ENCODE data around the gene RIPPLY3. TPM values are rescaled to one million over a fixed set of nuclear protein-coding genes. Genes with fewer than 3 reads are reported as not detected.

RIPPLY3 gene
- total RNA-seq, 2 experiments from 2014 or later, result not detected

GRCh38 chr21:37009740-37010341 is 3.3 kb downstream of the RIPPLY3 start:
- no TSS peak for BruUV-seq (replicated peaks)
- intact Hi-C loops (cut with micrococcal nuclease; ENCODE audit: unreplicated experiment), result no loop called here
- H2AFZ ChIP-seq (ENCODE audit: low read length), result peak overlapping the region; percentile 52; the same call in 1 of the 2 replicates
- DNase-seq (ENCODE audit: low spot score), result peak; percentile 57
- no peaks in the 10 kb centered on the region for H3K79me2 ChIP-seq (ENCODE audit: insufficient read depth, low read depth, low read length)
- no peaks in the 10 kb centered on the region for H3K36me3 ChIP-seq (ENCODE audit: insufficient read depth, low read length)
- H3K4me1 ChIP-seq (ENCODE audit: insufficient read depth, low read length, poor library complexity, severe bottlenecking), result no peaks in the 10 kb centered on the region
- no peaks in the 10 kb centered on the region for H4K20me1 ChIP-seq (ENCODE audit: insufficient read depth, low read length)
- H3K9me3 ChIP-seq (ENCODE audit: low read length), result no peaks in the 10 kb centered on the region
- H3K27ac ChIP-seq (ENCODE audit: low read depth, low read length, poor library complexity, severe bottlenecking), result no peak overlapping the region
- peak overlapping the region; percentile 45 for H3K4me2 ChIP-seq (ENCODE audit: low read length)
- ChIA-PET CTCF (ENCODE audit: unreplicated experiment) (interaction anchor here (1.2 to 1.5 kb wide), 2 partner anchors 12 to 44 kb away, joined by 3 to 4 read pairs; no protein-coding TSS in a partner anchor), POLR2A (interaction anchor here (0.9 to 1.1 kb wide), 2 partner anchors 21 to 33 kb away, joined by 3 read pairs; no protein-coding TSS in a partner anchor)
- no peaks in the 10 kb centered on the region for H3K9me2 ChIP-seq (ENCODE audit: insufficient read depth, low read length)
- TF ChIP-seq CTCF (conservative IDR thresholded peaks at IDR 0.05; ENCODE audit: low read length), result peak; percentile 85
- TF ChIP-seq EZH2phosphoT487 (IDR thresholded peaks at IDR 0.05; ENCODE audit: borderline replicate concordance, low read depth, low read length), result no peak
- peak overlapping the region; percentile 20 for H3K4me3 ChIP-seq (ENCODE audit: low read depth, low read length, poor library complexity, severe bottlenecking)

- ChIA-PET CTCF (ENCODE audit: unreplicated experiment) (no interaction called here), POLR2A (interaction anchor here (0.9 kb wide), 1 partner anchor 21 kb away, joined by 5 read pairs; no protein-coding TSS in a partner anchor)
- H3K4me2 ChIP-seq (ENCODE audit: low read length), result no peak overlapping the region
- BruUV-seq (replicated peaks), result no TSS peak
- no peaks in the 10 kb centered on the region for H3K4me1 ChIP-seq (ENCODE audit: insufficient read depth, low read length, poor library complexity, severe bottlenecking)
- DNase-seq (ENCODE audit: low spot score), result no peak
- TF ChIP-seq EZH2phosphoT487 (IDR thresholded peaks at IDR 0.05; ENCODE audit: borderline replicate concordance, low read depth, low read length), result no peak
- no peak for TF ChIP-seq CTCF (conservative IDR thresholded peaks at IDR 0.05; ENCODE audit: low read length)
- no peak overlapping the region for H2AFZ ChIP-seq (ENCODE audit: low read length)
- H3K4me3 ChIP-seq (ENCODE audit: low read depth, low read length, poor library complexity, severe bottlenecking), result no peak overlapping the region
- no peaks in the 10 kb centered on the region for H3K9me2 ChIP-seq (ENCODE audit: insufficient read depth, low read length)
- intact Hi-C loops (cut with micrococcal nuclease; ENCODE audit: unreplicated experiment), result no loop called here
- no peaks in the 10 kb centered on the region for H3K36me3 ChIP-seq (ENCODE audit: insufficient read depth, low read length)
- H3K9me3 ChIP-seq (ENCODE audit: low read length), result no peaks in the 10 kb centered on the region
- no peaks in the 10 kb centered on the region for H3K79me2 ChIP-seq (ENCODE audit: insufficient read depth, low read depth, low read length)
- no peak overlapping the region for H3K27ac ChIP-seq (ENCODE audit: low read depth, low read length, poor library complexity, severe bottlenecking)
- H4K20me1 ChIP-seq (ENCODE audit: insufficient read depth, low read length), result no peaks in the 10 kb centered on the region
Measured at GRCh38 chr21:37017951-37018679, 11.6 kb downstream of the RIPPLY3 start.

GRCh38 chr21:37026499-37026898 is 20.0 kb downstream of the RIPPLY3 start:
- no peaks in the 10 kb centered on the region for H4K20me1 ChIP-seq (ENCODE audit: insufficient read depth, low read length)
- no TSS peak for BruUV-seq (replicated peaks)
- H3K4me1 ChIP-seq (ENCODE audit: insufficient read depth, low read length, poor library complexity, severe bottlenecking), result no peaks in the 10 kb centered on the region
- intact Hi-C loops (cut with micrococcal nuclease; ENCODE audit: unreplicated experiment), result no loop called here
- no peaks in the 10 kb centered on the region for H3K9me3 ChIP-seq (ENCODE audit: low read length)
- no peak for TF ChIP-seq EZH2phosphoT487 (IDR thresholded peaks at IDR 0.05; ENCODE audit: borderline replicate concordance, low read depth, low read length)
- no peak for TF ChIP-seq CTCF (conservative IDR thresholded peaks at IDR 0.05; ENCODE audit: low read length)
- POLR2A ChIA-PET, result interaction anchor here (1.0 to 1.1 kb wide), 2 partner anchors 11 to 165 kb away, joined by 3 read pairs; no protein-coding TSS in a partner anchor
- H3K9me2 ChIP-seq (ENCODE audit: insufficient read depth, low read length), result no peaks in the 10 kb centered on the region
- no peak overlapping the region for H3K4me2 ChIP-seq (ENCODE audit: low read length)
- CTCF ChIA-PET (ENCODE audit: unreplicated experiment), result no interaction called here
- no peak overlapping the region for H3K27ac ChIP-seq (ENCODE audit: low read depth, low read length, poor library complexity, severe bottlenecking)
- no peak overlapping the region for H3K4me3 ChIP-seq (ENCODE audit: low read depth, low read length, poor library complexity, severe bottlenecking)
- no peaks in the 10 kb centered on the region for H3K36me3 ChIP-seq (ENCODE audit: insufficient read depth, low read length)
- no peak overlapping the region for H2AFZ ChIP-seq (ENCODE audit: low read length)
- H3K79me2 ChIP-seq (ENCODE audit: insufficient read depth, low read depth, low read length), result no peaks in the 10 kb centered on the region
- no peak for DNase-seq (ENCODE audit: low spot score)
